M059J (cell line): ENCODE measurements around the gene OCIAD1. TPM values are rescaled to one million over a fixed set of nuclear protein-coding genes. Genes with fewer than 3 reads are reported as not detected.
"Not testable (repeated sequence)": the region's sequence is repeated elsewhere in the genome, so short reads cannot be mapped to it uniquely, and the experiment has no call there.

Experiments
- DNase-seq: peaks from one replicate; pipeline ENCODE4 v3.0.0-alpha.2; 2012; ENCODE audit warnings: low read depth
- total RNA-seq: library from RNA; depleted of rRNA; stranded (reverse); fragments of >200 nt; shearing (Covaris generic); gene quantifications from 2 replicates; pipeline ENCODE4 v1.2.3, GENCODE V29; 2014; rRNA removed

Gene OCIAD1
- total RNA-seq, 1 experiment from 2014 or later, result 165 TPM

DNA sequence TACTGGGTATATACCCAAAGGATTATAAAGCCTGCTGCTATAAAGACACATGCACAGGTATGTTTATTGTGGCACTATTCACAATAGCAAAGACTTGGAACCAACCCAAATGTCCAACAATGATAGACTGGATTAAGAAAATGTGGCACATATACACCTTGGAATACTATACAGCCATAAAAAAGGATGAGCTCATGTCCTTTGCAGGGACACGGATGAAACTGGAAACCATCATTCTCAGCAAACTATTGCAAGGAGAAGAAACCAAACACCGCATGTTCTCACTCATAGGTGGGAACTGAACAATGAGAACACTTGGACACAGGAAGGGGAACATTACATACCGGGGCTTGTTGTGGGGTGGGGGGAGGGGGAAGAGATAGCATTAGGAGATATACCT is 58.9 kb downstream of the OCIAD1 start:
- not testable (repeated sequence) for DNase-seq

DNA sequence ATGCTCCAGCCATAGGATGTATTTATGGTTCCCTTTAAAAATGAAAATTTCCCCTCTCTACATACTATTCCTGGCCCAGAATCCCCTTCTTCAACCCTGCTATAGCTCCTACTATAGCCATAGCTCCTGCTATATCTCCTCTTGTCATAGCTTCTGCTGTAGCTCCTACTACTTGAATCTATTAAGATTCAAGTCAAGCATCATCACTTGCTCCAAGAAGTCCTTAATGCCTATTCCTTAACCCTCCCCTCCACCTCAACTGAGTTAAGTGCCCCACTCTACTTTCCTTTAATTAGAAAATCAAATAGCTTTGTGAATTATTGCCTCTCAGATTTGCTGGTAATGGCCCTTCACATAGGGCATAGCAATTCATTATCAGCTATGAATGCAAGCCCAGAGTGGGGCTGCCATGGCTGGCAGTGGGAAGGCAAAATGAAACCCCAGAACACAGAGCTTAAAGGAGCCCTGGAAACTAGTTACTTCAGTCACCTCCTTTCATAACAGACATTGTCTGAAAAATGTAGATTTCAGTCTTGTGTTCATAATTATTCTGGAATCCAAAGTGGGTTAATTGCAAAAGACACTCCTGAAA is 60.2 kb downstream of the OCIAD1 start:
- no peak for DNase-seq

DNA sequence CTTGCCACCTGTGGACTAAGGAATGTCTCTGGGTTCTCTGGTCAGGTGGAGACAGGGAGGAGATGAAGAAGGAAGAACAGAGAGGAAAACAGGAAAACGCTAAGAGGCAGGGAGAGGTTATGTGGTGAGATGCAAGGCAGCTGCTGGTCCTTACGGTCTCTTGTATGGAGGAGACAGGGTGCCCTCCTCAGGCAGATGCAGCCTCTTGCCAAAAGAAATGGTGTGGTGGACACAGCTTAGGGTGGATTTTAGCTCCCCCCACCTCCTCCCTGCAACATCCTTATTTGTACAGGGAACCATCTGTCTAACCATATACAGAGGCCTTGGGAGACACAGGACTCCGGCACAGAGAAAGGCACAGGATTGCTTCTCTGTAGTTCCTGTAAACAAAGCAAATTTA is 66.0 kb downstream of the OCIAD1 start:
- DNase-seq, result no peak

DNA sequence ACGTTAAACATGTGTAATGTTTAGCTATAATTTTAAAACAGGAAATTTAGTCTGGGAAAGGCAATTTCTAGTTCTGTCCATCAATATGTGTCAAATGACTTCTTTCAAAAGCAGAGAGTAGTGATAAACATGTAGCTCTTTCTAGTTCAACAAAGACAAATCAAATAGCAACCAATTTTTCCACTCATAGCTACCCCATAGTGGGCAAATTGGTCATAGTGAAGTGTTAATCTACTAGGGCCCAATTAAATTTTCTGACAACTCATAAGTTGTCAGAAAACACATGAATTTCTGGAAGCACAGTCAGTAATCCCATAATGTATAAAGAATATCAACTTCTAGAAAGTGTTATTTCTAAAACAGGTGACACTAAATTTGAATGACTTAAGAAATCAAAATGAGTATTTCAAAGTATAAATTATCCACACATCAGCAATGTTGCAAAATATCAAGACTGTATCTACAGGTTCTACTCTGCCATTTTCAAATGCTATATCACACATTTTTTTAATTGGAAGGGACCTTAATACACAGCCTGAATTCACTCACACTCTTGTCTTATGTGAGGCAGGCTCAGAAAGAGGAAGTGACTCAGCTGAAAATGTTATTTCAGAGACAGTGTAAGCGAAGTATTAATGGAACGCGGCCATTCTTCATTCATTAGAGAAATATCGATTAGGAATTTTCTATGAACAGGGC is 68.0 kb downstream of the OCIAD1 start:
- no peak for DNase-seq

DNA sequence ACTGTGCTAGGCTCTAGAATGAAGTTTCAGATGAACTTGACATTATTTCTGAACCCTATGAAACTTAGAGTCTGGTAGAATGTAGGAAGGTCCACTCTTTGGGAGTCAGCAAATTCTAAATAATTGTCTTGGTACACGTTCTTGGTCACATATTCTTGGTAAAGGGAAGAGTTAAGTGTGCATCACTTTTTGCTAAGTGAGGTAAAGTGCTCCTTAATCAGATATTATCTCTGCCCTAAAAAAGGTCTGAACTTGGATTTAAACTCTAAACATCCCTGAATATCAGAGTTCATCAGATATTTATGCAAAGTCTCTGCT is 68.5 kb downstream of the OCIAD1 start:
- DNase-seq, result no peak

DNA sequence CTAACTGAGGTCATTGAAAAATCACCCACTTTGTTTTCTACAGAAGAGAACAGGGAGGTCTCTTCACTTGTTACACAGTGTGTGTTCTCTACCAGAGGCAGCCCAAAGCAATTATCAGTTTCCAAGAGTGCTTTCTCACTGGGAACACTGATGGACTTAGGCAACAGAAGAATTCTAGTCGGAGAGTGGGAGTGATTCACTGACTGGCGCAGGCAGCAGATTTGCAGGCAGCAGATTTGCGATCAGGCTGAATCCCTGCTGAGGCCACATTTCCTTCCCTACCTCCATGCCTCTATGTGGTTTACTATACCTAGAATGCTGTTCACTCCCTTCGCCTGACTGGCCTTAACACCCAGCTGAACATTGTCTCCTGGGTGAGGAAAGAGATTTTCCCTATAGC is 69.1 kb downstream of the OCIAD1 start:
- DNase-seq, result no peak

DNA sequence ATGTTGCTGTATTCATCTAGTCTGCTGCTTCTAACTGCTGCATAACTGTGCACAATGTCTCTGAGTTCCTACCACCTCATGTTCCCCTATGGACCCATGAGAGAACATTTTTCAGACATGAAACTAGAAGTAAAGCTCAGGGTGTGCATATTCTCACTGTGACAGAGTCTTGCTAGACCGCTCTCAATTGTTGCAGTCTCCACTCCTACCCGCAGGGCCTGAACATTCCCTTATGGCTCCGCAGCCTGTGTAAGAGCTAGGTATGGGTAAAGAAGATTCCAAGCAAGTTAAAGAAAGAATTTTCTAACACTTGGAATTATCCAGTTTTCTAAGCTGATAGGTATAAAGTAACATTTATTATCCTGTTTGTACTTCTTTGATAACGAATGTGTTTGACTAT is 70.3 kb downstream of the OCIAD1 start:
- DNase-seq, result no peak

DNA sequence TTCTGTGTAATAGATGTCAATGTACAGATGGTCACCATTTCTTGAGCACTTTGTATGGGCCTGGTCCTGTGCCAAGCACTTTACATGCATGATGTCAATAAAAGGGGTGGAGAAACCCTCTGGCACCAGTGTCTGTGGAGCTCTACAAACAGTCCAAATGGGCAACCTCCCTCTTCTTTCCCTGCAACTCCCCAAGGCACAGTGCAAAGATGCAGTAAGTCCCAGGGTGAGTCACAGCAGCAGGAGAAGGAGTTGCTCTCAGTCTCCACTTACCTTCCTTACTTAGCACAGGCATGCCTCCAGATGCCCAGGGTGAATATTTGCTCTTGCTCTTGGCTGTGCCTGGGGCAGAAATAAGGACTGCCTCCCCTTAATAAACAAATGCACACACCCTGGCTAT is 71.4 kb downstream of the OCIAD1 start:
- DNase-seq, result peak; percentile 40

DNA sequence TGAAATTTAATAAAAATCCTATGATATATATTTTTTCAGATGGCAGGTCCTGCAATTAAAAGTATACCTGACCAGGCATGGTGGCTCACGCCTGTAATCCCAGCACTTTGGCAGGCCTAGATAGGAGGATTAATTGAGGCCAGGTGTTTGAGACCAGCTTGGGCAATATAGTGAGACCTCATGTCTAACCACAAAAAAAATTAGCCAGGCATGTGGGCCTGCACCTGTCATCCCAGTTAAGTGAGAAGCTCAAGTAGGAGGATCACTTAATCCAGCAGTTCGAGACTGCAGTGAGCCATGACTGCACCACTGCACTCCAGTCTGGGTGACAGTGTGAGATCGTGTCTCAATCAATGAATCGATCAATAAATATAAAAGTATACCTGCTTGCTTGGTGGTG is 73.2 kb downstream of the OCIAD1 start:
- no peak for DNase-seq

DNA sequence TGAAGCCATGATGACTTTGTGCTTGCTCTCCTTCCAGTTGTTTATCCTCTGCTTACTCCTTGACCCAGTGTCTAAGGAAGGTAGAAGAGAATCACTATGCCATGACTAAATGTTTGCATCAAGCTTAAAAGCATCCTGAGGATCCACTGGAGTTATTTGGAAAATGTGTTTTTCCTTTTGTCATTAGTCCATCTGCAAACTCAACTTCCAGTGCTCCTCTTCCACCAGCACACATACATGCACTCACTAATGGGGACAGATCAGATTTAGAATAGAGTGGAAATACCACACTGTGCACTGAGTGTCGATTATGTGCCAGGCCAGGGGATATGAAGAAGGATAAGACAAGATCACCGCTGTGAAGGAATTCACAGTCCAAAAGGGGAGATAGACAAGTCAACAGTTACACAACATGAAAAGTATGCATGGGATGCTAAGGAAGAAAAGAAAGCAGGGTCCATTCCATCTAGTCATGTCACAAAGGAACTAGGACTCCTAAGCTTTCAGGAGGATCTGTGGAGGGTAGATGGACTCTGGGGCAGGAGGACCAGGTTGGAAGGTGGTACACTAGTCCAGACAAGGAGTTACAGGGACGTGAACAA is 73.8 kb downstream of the OCIAD1 start:
- DNase-seq, result no peak

DNA sequence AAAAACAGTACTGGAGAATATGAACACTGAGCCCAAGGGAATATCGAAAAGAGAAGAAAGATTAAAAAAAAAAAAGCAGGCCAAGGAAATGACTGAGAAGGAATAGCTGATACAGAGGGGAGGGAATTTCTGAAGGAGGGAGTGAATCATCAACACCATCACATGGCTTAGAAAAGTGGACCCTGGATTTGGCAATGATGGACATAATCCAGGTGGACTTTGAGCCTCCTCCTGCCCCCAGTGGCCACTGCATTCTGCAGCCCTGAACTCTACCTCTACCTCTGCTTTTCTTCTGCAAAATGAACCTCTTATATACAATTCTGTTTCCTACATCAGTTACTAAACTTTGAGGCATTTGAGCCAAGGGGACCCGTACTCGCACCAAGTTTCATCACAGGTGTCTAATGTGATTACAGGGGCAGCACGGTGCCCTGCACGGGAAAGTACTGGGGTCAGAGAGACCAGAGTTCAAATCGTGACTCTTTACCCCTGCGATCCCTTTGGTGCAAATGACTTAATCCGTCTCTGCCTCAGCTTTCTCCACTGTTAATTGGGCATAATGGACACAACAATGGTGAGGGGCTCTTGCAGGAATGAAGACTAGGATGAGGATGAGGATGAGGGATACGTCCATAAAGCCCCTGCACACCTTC is 74.6 kb downstream of the OCIAD1 start:
- peak; percentile 76 for DNase-seq

DNA sequence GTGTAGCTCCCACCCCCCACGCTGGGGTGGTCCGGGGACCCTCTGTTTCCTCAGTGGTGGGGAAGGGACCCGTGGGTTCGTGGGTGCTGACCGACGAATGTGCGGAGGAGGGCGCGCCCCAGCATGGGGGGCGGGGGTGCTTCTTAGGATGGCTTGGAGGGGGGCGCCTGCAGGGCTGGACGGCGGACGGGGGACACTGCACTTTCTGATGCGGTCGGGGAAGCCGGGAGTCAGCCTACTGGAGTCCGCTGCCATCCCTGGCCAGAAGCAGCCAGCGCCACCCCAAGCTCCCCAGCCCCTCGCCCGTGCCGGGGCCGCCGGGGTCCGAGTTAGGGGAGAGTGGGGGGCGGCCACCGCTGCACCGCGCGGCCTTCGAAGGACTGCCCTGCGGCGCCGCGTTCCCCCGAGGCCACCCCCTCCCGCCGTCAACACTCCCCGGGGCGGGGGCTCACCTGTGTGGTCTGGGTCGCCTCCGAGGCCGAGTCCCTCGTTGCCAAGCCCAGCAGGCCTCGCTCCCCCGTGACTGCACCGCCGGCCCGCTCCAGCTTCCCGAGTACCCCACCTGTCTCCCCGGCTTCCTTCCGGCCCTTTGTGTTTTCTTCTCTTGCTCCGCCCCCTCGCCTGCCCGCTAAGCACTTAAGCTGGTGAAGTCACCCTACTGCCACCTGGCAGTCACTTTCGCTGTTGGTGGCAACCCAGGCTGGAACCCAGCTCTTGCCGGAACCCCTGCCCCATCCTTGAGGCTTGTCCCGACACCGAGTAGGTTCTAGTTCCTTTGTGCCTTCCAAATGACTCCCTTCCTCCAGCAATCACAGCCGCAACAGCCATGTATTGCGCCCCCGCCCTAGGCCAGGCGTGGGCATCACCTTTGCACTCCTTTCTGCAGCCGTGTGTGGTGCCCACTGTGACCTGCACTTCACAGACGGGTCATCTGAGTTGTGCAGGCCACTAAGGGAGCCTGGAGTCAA is 75.6 kb downstream of the OCIAD1 start, which contains the start of gene OCIAD2:
Gene OCIAD2, minus strand, starts transcription at position 569 of the 968 bp plus-strand sequence. CDS start 2,225 bp downstream, outside the sequence.
- peak; percentile 82 for DNase-seq

DNA sequence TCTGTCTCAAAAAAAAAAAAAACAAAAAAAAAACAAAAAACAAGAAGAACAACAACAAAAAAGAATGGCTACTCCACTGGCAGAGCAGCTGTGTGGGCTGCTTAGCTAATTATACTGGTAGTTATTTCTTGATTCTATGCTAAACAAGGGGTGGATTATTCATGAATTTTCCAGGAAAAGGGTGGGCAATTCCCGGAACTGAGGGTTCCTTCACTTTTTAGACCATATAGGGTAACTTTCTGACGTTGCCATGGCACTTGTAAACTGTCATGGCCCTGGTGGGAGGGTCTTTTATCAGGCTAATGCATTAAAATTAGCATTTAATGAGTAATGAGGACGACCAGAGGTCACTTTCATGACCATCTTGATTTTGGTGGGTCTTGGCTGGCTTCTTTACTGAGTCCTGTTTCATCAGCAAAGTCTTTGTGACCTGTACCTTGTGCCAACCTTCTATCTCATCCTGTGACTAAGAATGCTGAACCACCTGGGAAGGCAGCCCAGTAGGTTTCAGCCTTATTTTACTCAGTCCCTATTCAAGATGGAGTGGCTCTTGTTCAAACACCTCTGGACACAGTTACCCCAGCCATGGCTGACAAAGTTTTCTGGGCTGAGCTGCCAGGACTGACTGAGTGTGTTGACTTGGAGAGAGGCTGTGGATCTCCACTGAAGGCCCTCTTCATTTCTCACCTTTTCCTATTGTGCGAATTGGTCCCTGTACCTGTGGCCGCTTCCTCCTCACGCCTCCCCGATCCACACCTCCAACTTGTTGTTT is 77.0 kb downstream of the OCIAD1 start:
- DNase-seq, result no peak

DNA sequence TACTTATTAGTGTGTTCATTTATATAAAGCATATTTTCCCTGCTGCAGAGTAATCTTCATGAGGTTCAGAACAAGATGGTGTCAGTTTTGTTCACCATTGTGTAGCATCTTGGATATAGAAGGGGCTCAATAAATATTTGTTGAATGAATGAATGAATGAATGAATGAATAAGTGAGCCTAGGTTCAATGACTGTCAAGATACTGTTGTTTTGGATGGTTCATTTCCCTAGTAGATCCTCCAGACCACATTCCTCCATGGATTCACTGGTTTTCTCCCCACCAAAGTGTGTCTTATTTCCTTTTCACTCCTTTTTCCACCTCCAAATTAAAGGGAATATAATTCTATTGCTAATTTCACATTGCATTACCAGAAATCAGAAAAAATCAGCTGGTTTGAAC is 77.8 kb downstream of the OCIAD1 start:
- DNase-seq, result no peak

DNA sequence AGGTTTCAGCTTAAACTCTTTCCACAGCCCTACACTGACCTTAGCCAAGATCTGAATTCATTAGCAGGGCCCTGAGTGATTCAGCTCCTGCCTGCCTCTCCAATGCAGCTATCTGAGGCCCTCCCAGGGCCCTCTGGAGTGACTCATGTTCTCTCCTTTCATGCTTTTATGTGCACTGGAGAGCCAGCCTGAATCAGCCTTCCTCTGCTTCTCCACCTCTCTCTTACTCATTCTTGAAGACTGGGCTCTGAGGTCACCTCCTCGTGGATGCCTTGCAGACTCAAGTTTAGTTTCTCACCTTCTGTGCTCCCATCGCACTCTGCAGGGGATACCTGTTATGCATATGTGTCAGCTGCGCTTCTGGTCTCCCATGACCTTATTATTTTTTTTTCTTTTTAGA is 78.8 kb downstream of the OCIAD1 start:
- peak; percentile 99 for DNase-seq

DNA sequence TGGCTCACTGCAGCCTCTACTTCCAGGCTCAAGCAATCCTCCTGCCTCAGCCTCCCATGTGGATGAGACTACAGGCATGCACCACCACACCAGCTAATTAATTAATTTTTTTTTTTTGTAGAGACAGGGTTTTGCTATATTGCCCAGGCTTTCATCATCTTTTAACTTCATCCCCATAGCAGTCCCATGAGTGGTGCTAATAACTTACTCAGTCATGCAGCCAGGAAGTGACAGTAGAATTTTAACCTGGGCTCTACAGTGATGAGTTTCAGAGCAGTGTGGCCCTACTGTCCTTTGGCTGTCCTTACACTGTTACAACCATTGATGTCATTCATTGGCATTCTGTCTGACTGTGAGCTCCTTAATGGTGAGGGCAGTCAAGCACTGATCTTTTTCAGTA is 79.6 kb downstream of the OCIAD1 start:
- no peak for DNase-seq

Other genes with a start within 250 kb of the OCIAD1 start
- 46.7 and 70.4 TPM in 2 replicates for gene FRYL, start 50.8 kb upstream of the OCIAD1 start, total RNA-seq
- 74.6 and 98.3 TPM in 2 replicates for gene OCIAD2, start 75.7 kb downstream of the OCIAD1 start, total RNA-seq
- not detected in 2 replicates for gene CWH43, start 155.2 kb downstream of the OCIAD1 start, total RNA-seq